SU-DHL-6 (cell line): ENCODE data around the gene ABITRAM.
"Not testable (repeated sequence)": the region's sequence is repeated elsewhere in the genome, so short reads cannot be mapped to it uniquely, and the experiment has no call there.

ENCODE experiments used
- H2AFZ ChIP-seq: fragments of 200-600 bp; sonication (generic); 2 replicates; pipeline ENCODE4 v1.6.1; 2014; ENCODE audit warnings: low read depth, mild to moderate bottlenecking, moderate library complexity, mixed read lengths, antibody characterized with exemption, low read length; ENCODE audit not compliant: severe bottlenecking
- H3F3A ChIP-seq: fragments of 200-600 bp; shearing (Covaris generic); 2 replicates; pipeline ENCODE4 v1.6.0; 2016; ENCODE audit warnings: antibody characterized with exemption, mild to moderate bottlenecking; ENCODE audit not compliant: insufficient read depth
- H3K27ac ChIP-seq: fragments of 200-600 bp; sonication (generic); 2 replicates; pipeline ENCODE4 v1.5.1; 2016; ENCODE audit warnings: low read depth, mild to moderate bottlenecking, low read length, moderate library complexity, mixed read lengths
- H3K27me3 ChIP-seq: fragments of 200-600 bp; sonication (generic), shearing (Covaris generic); 2 replicates; pipeline ENCODE4 v1.6.0; 2014; ENCODE audit warnings: mild to moderate bottlenecking, low read length
- H3K36me3 ChIP-seq: fragments of 200-600 bp; sonication (generic); 2 replicates; pipeline ENCODE4 v1.6.1; 2014; ENCODE audit warnings: mild to moderate bottlenecking, low read length, mixed read lengths
- H3K4me2 ChIP-seq: fragments of 300-600, 200-600 bp; shearing (Covaris generic), sonication (generic); 2 replicates; pipeline ENCODE4 v1.6.0; 2014; ENCODE audit warnings: low read length, low read depth, mild to moderate bottlenecking; ENCODE audit not compliant: poor library complexity, severe bottlenecking
- H3K4me3 ChIP-seq: fragments of 200-600 bp; sonication (generic); 2 replicates; pipeline ENCODE4 v1.5.1; 2014; ENCODE audit warnings: antibody characterized with exemption, low read length, mild to moderate bottlenecking, mixed read lengths; ENCODE audit not compliant: insufficient read depth, poor library complexity, severe bottlenecking
- H3K79me2 ChIP-seq: fragments of 200-600 bp; sonication (generic); 2 replicates; pipeline ENCODE4 v1.6.1; 2014; ENCODE audit warnings: mild to moderate bottlenecking, low read length, moderate library complexity; ENCODE audit not compliant: insufficient read depth
- H3K9ac ChIP-seq: fragments of 200-600 bp; sonication (generic); 2 replicates; pipeline ENCODE4 v1.7.0; 2014; ENCODE audit warnings: mild to moderate bottlenecking, low read length
- H3K9me2 ChIP-seq: fragments of 200-600 bp; sonication (generic); replicated peaks from 2 replicates; pipeline ENCODE4 v1.6.1; 2014; ENCODE audit warnings: low read length; ENCODE audit not compliant: insufficient read depth
- H3K9me3 ChIP-seq: fragments of 200-600 bp; sonication (generic); 2 replicates; pipeline ENCODE4 v1.6.1; 2014; ENCODE audit warnings: low read length, mixed read lengths; ENCODE audit not compliant: insufficient read depth
- H4K20me1 ChIP-seq: fragments of 200-600 bp; sonication (generic); 2 replicates; pipeline ENCODE4 v1.6.1; 2014; ENCODE audit warnings: low read depth, mild to moderate bottlenecking, antibody characterized with exemption, low read length, moderate library complexity, mixed read lengths
- EZH2phosphoT487 ChIP-seq: fragments of 200-600 bp; sonication (generic), shearing (Covaris generic); conservative IDR thresholded peaks from 2 replicates; pipeline ENCODE4 v1.6.1; 2018; ENCODE audit warnings: mild to moderate bottlenecking, antibody characterized with exemption, low read length, moderate library complexity, mixed read lengths
- TF ChIP-seq, protein P1 (sequence below): fragments of 200-600 bp; sonication (generic); IDR thresholded peaks from one replicate; pipeline ENCODE4 v1.5.1; 2017; ENCODE audit warnings: antibody characterized with exemption, mild to moderate bottlenecking, low read length, moderate library complexity; ENCODE audit not compliant: insufficient read depth, poor library complexity, severe bottlenecking

Gene ABITRAM

DNA sequence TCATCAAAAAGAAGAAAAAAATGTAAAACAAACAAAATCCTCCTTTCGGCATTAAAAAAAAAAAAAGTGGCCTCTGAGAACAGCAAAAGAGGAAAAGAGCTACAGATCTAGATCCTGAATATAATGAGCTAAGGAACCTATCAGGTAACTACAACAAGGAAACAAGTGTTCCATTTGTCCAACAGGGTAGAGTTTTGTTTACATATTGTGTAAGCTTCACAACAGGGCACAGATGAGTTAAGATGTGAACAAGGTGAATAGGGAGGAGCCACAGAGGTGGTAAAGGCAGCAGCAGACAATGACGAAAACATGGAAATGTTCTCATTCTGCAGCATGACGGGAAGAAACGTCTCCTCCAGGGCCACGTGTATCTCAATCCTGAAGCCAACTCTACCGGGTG lies 14.7 kb upstream of the ABITRAM start:
- Histone ChIP-seq H3K79me2 (no peaks in the 10 kb centered on the region), H3K27me3 (no peaks in the 10 kb centered on the region), H3K4me3 (no peak overlapping the region), H3K9ac (no peak overlapping the region), H3K9me2 (no peaks in the 10 kb centered on the region), H3K36me3 (peaks cover 3% of the 10 kb centered on the region; the same call in 1 of the 2 replicates), H3K4me2 (no peak overlapping the region), H3K27ac (no peak overlapping the region), H3K9me3 (no peaks in the 10 kb centered on the region), H4K20me1 (no peaks in the 10 kb centered on the region), H2AFZ (no peak overlapping the region), H3F3A (no peaks in the 10 kb centered on the region)
- TF ChIP-seq EZH2phosphoT487: no peak
- TF ChIP-seq, protein P1, sequence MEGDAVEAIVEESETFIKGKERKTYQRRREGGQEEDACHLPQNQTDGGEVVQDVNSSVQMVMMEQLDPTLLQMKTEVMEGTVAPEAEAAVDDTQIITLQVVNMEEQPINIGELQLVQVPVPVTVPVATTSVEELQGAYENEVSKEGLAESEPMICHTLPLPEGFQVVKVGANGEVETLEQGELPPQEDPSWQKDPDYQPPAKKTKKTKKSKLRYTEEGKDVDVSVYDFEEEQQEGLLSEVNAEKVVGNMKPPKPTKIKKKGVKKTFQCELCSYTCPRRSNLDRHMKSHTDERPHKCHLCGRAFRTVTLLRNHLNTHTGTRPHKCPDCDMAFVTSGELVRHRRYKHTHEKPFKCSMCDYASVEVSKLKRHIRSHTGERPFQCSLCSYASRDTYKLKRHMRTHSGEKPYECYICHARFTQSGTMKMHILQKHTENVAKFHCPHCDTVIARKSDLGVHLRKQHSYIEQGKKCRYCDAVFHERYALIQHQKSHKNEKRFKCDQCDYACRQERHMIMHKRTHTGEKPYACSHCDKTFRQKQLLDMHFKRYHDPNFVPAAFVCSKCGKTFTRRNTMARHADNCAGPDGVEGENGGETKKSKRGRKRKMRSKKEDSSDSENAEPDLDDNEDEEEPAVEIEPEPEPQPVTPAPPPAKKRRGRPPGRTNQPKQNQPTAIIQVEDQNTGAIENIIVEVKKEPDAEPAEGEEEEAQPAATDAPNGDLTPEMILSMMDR: no peak

DNA sequence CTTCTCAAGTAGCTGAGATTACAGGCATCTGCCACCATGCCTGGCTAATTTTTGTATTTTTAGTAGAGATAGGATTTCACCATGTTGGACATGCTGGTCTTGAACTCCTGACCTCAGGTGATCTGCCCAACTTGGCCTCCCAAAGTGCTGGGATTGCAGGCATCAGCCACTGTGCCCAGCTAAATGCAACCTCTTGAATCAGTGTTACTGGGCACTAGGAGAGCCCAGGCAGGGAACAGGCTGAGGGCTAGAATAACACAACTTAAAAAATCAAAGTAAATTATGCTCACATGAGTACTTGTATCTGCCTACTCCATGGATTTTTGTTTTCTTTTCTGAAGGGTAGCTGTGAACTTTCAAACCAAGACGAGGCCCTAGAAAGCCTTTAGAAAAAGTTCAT lies 13.8 kb upstream of the ABITRAM start:
- H3K36me3 ChIP-seq, H3F3A ChIP-seq, H3K9ac ChIP-seq, H3K9me2 ChIP-seq, H3K27me3 ChIP-seq, H3K27ac ChIP-seq, H3K9me3 ChIP-seq, H3K4me2 ChIP-seq, H4K20me1 ChIP-seq, H2AFZ ChIP-seq, H3K79me2 ChIP-seq, H3K4me3 ChIP-seq: not testable (repeated sequence)

DNA sequence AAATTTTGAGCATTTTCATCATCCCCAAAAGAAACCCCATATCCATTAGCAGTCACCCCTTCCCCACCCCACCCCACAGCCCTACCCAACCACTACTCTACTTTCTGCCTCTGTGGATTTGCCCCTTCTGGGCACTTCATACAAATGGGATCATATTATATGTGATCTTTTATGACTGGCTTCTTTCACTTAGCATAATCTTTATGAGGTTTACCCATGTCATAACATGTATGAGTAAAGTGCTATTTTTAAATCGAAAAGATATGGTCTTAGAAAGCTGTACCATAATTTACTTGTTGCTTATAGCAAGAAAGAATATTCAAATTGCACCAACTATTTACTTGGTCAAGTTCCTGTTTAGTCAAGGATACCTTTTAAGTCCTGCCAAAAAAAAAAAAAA lies 13.0 kb upstream of the ABITRAM start:
- no peaks in the 10 kb centered on the region for H3K36me3 ChIP-seq
- H3K4me2 ChIP-seq: no peak overlapping the region
- no peak overlapping the region for H3K27ac ChIP-seq
- H4K20me1 ChIP-seq: no peaks in the 10 kb centered on the region
- no peaks in the 10 kb centered on the region for H3F3A ChIP-seq
- TF ChIP-seq EZH2phosphoT487: no peak
- TF ChIP-seq, protein P1: no peak
- no peaks in the 10 kb centered on the region for H3K27me3 ChIP-seq
- H3K4me3 ChIP-seq: no peak overlapping the region
- no peak overlapping the region for H3K9ac ChIP-seq
- H2AFZ ChIP-seq: no peak overlapping the region
- no peaks in the 10 kb centered on the region for H3K9me3 ChIP-seq
- H3K9me2 ChIP-seq: no peaks in the 10 kb centered on the region
- no peaks in the 10 kb centered on the region for H3K79me2 ChIP-seq

DNA sequence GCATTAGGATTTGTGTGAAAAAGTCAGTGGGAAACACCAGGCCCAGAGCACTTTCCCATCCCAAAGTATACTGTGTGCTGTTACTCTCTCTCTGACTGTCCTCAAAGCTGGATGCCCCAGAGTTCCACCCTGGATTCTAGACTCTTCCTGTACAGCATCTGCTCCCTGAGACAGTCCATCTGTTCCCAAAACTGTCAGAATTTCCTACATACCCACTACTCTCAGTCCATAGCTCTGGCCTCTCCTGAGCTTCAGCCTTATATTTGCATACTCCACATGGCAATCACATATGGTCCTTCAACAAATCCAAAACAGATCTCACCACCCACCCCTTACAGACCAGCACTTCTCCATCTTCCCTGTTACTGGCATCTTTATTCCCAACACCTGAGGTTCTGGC lies 9.7 kb upstream of the ABITRAM start:
- H3K36me3 ChIP-seq: peaks cover 4% of the 10 kb centered on the region; the same call in 1 of the 2 replicates

More for the DNA sequence above, 9.7 kb upstream of the ABITRAM start:
- Histone ChIP-seq H3K79me2 (no peaks in the 10 kb centered on the region), H3K9me2 (no peaks in the 10 kb centered on the region), H3K9me3 (no peaks in the 10 kb centered on the region), H2AFZ (no peak overlapping the region), H3K27me3 (no peaks in the 10 kb centered on the region), H3K4me2 (no peak overlapping the region), H3K9ac (no peak overlapping the region), H4K20me1 (no peaks in the 10 kb centered on the region), H3K27ac (no peak overlapping the region), H3K4me3 (no peak overlapping the region), H3F3A (no peaks in the 10 kb centered on the region)
- TF ChIP-seq, protein P1: no peak
- TF ChIP-seq EZH2phosphoT487: no peak
